HG02943 (cell line): ENCODE results near the gene SYT12.
"Not testable (repeated sequence)": the region's sequence is repeated elsewhere in the genome, so short reads cannot be mapped to it uniquely, and the experiment has no call there.

Experiments
- ATAC-seq: cut with Tn5 transposase; IDR thresholded peaks from one replicate; pipeline ENCODE4 v1.9.1; 2021; ENCODE audit warnings: mild to moderate bottlenecking, low read depth, moderate library complexity; ENCODE audit not compliant: unreplicated experiment

SYT12 gene, protein sequence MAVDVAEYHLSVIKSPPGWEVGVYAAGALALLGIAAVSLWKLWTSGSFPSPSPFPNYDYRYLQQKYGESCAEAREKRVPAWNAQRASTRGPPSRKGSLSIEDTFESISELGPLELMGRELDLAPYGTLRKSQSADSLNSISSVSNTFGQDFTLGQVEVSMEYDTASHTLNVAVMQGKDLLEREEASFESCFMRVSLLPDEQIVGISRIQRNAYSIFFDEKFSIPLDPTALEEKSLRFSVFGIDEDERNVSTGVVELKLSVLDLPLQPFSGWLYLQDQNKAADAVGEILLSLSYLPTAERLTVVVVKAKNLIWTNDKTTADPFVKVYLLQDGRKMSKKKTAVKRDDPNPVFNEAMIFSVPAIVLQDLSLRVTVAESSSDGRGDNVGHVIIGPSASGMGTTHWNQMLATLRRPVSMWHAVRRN

DNA sequence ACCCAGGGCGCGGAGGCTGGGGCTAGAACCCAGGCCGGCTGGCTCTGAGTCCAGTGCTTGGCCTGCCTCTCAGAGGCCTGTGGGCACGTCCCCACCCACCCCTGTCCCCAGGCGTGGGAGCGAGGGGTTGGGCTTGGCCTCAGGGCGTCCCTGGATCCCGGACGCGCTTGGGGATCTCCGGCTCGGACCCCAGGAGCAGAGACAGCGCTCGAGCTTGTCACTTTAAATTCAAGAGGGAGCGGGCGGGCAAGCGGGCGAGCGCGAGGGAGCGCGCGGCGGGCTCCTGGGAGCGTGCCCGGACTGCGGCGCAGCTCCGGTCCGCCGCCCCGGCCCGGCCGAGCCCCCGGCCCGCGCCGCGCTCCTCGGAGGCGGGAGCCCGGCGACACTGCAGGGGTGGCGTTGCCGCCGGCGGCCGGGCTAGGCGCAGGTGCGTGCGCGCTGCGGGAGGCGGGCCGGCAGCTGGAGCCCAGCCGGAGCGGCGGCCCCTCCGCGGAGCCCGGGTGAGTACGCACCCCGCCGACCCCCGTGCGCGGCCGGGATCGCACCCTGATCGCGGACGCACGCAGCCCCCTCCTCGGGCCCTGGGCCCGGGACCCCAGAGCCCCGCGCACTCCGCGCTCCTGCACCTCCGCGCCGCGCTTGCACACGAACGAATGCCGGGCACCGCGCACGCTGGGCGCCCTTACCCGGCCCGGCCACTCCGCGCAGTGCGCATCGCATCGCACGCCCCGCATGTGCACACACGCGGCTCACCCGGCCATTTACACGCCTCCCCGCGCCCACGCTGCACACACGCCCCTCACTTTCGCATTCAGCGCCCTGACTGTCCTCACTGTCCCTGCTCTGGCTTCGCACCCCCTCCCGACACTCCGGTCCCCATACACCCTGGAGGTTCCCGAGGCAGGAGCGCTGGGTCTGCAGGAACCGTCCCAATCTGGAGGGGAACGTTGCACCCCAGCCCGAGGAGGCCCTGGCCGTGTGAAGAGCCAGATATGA lies at the start of gene SYT12:
Gene SYT12, plus strand, starts transcription at position 174 of the 996 bp plus-strand sequence. CDS start 7,011 bp downstream, outside the sequence.
- ATAC-seq, result no peak

DNA sequence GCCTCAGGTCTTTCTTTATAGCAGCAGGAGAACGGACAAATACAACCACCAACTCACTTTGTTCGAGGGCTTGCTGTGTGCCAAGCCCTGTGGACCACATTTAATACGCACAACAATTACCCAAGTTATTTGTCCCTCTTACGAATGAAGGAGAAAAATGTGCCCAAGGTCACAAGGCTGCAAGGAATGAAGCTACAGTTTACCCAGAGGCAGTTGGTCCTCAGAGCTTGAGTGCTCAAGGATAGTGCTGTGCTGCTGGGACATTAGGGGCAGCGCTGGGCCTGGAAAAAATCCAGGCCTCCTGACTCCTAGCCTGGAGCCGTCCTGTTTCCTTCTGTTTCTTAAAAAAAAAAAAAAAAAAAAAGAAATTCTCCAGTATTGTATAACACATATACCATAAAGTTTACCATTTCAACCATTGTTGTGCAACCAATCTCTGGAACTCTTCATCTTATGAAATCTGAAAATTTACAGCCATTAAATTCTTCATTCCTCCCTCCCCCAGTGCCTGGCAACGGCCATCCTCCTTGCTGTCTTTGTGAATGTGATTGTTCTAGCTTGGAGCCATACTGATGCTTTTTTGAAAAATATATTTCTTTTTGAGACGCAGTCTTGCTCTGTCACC lies 48.9 kb upstream of the SYT12 start:
- no peak for ATAC-seq

DNA sequence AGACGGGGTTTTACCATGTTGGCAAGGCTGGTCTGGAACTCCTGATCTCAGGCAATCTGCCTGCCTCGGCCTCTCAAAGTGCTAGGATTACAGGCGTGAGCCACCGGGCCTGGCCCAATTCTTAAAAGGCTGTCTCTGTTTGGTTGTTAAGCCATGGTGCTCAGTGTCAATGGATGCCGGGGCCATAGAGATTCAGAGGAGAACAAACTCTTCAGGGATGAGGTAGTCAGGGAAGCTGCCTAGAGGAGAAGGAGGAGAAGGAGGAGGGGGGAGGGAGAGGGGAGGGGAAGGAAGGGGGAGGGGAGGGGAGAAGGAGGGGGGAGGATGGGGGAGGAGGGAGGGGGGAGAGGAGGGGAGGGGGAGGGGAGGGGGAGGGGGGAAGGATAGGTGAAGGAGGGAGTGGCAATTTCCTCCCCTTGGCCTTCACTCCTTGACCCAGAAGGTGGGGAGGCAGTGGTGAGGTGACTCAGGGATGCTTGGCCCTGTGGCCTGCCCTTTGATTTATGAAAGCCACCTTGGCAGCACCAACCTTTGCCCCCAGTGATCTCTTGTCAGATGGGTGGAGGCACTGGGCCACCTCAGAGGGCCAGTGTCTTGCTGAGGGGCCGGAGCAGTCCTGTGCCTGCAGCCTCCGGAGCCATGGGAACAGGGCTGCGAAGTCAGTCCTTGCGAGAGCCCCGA lies 48.1 kb upstream of the SYT12 start, which contains the start of gene C11orf86:
Gene C11orf86, plus strand, starts transcription at position 581 of the 681 bp plus-strand sequence. Its CDS starts 59 bp downstream, at position 640.
- no peak for ATAC-seq

DNA sequence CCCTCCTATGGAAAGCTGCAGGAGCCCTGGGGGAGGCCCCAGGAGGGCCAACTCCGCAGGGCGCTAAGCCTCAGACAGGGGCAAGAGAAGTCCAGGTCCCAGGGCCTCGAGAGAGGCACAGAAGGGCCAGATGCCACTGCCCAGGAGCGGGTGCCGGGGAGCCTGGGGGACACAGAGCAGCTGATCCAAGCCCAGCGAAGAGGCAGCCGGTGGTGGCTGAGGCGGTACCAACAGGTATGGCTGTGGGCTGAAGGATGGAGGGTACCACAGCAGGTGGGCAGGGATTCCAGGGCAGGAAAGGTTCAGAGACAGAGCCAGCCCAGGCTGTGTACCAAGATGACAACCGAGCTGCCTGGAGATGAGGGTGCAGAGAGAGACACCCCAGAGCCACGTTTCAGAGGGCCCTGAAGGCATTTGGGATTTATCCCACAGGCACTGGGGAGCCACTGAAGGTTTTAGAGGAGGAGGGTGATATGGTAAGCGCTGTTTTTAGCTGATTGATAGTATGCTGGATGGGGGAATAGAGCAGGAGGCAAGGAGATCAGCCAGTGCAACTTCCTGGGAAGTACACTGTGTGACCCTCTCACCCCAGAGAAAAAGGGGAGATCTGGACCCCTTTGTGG lies 47.4 kb upstream of the SYT12 start:
- no peak for ATAC-seq

DNA sequence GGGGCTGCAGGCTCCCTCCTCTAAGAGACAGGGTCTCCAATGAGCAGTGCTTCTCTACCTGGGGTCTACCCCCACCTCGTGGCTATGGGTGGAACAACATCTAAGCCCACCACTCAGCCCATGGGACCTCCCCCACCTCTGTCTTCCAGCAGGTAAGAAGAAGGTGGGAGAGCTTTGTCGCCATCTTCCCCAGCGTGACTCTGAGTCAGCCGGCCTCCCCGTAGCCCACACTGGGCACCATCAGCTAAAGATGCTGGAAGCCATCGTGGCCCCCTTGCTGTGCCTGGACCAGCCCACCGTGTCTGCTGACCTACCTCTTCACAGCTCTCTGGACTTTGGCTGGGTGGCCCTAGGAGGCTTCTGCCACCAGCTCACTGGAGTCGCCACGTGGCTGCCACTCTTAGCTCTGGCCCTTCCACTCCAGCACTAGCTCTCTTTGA lies 46.9 kb upstream of the SYT12 start:
- no peak for ATAC-seq

DNA sequence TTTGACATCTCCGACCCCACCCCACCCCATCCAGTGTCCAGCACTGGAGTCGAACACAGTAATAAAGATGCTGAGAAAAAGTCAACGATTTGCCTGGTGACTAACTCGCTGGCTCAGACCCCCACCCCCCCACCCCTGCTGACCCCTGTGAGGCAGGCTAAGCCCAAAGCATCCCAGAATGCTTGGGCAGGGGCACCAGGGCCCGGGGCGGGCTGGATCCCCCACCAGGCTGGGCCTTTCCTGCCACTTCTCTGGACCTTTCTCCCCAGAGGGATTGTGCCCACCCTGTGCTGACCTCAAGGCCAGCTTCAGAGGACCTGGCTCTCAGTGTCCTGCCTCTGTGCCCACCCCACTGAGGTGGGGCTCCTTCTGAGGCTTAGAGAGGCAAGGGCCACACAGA lies 46.0 kb upstream of the SYT12 start:
- ATAC-seq, result no peak

DNA sequence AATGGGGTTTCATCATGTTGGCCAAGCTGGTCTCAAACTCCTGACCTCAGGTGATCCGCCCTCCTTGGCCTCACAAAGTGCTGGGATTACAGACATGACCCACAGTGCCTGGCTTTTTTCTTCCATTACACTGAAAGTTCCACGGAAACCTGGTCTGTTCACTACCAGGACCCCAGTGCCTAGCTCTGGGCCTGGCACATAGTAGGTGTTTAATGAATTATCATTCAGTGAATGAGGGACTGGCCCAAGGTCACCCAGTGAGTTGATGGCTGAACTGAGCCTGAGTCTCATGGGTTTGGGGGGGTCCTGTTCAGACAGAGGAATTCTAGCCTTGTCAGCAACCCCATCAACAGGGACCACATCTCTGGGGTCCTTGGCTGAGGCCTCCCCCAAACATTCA lies 44.7 kb upstream of the SYT12 start:
- ATAC-seq, result no peak

DNA sequence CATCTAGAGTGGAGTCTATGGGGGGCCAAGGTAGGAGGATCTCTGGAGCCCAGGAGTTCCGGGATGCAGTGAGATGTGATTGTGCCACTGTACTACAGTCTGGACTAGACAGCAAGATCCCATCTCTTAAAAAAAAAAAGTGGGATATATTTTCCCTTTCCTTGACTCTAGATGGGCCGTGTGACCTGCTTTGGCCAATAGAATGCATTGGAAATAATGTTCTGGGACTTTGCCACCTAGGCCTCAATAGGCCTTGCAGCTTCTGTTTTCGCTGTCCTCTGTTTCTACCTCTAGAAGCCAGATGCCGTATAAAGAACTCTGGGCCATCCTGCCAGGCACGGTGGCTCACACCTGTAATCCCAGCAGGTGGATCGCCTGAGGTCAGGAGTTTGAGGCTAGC lies 44.2 kb upstream of the SYT12 start:
- no peak for ATAC-seq

DNA sequence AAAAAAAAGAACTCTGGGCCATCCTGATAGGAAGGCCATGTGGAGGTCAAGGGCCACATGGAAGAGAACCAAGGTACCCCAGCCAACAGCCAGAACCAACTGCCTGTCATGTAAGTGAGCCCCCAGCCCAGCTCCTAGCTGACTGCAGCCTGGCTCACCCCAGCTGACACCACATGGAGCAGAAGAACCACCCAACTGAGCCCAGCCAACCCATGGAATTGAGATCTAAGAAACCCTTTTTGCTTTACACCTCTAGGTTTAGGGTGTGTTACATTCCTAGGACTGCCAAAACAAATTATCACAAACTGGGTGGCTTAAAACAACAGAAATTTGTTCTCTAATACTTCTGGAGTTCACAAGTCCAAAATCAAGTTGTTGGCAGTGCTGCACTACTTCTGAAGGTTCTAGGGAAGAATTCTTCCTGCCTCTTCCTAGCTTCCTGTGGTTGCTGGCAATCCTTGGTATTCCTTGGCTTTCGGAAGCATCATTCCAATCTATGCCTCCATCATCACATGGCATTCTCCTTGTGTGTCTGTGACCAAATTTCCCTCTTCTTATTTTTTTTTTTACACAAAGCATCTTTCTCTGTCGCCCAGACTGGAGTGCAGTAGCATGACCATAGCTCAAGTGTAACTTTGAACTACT lies 43.5 kb upstream of the SYT12 start:
- ATAC-seq, result no peak

DNA sequence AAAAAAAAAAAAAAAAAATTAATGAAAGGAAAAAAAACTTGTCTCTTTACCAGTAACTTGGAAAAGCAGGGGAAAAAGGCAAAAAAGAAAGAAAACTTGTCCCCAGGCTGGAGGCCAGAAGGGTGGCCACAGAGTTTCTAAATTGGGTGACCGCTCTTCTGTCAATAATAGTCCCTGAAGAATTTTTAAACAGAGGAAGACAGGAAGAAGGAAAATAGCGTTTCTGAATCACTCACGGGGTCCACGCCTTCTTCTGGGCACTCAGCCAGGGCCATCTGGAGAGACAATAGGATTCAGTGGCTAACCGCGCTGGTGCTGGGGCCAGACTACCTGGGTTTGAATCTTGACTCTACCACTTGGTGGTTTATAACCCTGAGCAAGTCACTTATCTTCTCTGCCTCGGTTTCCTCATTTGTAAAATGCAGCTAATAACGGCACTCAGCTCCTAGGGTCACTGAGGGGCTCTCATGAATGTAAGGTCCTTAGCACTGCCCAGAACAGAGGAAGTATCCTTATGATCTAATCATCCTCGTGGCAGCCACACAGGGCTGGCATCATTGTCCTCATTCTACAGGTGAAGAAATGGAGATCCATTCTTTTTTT lies 40.9 kb upstream of the SYT12 start:
- no peak for ATAC-seq

DNA sequence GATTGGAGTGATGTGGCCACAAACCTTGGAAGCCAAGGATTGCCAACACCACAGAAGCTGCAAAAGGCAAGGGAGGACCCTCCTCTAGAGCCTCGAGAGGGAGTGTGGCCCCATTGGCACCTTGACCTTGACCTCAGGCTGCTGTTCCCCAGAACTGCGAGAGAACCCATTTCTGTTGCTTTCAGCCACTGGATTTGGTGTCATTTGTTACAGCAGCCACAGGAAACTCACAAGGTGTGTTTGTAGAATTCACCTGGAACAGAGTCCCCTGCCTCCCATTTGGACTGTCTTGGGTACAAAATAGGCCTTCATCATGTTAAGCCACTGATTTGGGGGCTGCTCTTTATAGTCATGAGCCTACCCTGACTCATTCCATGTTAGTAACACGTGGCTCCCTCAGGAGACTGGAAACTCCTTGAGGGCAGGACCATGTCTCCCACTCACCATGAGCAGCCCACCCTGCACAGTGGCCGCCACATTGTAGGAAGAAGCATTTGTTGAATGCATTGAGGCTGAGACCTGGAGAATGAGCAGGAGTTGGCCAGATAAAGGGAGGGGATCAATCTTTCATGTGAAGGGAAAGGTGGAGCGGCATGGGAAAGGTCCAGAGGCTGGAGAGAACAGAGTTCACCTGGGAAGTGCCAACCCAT lies 39.5 kb upstream of the SYT12 start:
- no peak for ATAC-seq

DNA sequence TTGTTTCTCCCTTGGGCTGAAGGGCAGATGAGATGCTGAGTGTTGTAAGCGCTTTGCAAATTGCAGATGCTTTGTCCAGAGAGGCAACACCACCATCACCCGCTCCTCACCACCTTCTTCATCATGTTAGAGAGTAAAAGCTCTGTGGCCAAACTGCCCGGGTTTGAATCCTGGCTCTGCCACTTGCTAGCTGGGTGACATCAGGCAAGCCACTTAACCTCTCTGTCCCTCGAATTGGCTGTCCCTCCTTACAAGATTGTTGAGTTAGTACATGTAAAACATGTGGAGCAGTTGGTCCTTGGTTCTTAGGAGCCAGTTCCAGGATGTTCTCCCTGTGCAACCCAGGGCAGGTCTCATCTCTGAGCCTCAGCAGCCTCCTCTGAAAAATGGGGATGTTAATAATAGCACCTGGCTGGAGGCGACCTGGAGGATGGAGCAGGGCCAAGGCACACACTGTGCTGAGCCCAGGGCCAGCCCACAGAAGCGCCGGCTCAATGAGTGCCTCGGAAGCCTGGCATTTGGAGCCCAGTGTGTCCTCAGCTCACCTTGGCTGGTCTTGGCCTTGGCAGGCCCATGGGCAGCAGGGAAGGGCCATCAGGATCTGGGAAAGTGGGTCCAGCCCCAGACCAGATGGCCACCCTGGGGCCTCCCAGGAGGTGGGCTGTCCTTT lies 37.3 kb upstream of the SYT12 start:
- no peak for ATAC-seq

DNA sequence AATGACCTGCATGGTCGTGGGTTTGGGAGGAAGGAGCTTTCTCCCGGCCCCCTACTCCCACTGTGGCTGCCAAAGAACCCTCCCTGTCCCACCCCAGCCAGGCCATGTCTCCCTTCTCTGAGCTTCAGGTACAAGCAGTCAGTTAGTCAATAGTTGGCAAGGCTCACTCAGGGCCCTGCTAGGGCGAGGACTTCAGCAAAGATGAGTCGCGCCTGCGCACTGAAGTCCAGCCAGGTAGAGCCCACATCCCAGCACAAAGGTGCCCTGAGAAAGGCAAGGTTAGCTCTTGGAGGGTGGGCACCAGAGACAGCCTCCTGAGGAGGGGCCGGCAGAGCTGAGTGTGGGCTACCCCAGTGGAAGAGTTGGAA lies 36.8 kb upstream of the SYT12 start:
- ATAC-seq, result no peak

DNA sequence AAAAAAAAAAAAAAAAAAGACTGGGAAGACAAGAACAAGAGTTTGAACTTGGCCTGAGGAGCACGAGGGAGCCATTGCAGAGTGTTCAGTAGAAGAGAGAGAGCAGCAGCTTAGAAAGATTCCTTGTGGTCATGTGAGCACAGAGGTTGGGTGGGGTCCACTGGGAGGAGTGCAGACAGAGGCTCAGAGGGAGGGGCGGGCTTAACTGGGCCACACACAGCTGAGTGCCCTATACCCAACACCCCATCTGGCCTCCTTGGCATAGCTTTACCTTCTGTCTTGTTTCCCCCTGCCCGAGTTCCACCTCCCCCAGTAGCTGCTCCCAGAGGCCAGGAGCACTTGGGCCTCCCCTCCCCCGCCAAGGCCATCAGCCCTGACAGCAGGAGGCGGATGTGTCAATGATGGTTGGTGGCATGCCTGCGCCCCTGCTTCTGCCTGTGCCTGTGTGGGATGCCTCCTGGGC lies 35.7 kb upstream of the SYT12 start:
- ATAC-seq, result no peak

DNA sequence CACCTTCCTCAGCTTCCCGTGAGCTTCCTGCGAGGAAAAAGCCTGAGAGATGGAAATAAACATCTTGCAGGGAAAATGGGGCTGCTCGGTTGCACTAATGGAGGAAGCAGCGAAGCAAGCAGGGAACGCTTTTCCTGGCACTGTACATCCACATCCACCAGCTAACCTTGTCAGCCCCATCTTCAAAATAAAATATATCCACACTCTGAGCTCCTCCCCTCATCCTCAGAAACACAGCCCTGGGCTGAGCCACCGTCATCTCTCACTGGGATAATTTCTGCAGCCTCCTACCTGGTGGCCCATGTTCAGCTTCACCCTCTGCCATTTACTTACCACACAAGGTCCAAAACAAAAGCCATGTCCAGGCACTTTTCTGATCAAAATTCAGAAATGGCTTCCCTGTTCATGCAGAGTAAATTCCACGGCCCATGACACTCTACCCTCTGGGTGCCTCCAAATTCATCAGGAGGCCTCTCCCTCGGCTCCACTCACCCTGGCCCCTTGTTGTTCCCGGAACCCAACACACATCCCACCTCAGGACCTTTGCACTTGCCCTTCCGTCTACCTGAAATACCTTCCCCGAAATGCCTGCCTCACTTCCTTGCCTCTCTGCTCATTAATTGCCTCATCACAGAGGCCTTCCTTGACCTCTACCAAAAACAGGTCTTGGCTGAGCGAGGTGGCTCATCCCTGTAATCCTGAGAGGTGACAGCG lies 34.9 kb upstream of the SYT12 start:
- no peak for ATAC-seq

DNA sequence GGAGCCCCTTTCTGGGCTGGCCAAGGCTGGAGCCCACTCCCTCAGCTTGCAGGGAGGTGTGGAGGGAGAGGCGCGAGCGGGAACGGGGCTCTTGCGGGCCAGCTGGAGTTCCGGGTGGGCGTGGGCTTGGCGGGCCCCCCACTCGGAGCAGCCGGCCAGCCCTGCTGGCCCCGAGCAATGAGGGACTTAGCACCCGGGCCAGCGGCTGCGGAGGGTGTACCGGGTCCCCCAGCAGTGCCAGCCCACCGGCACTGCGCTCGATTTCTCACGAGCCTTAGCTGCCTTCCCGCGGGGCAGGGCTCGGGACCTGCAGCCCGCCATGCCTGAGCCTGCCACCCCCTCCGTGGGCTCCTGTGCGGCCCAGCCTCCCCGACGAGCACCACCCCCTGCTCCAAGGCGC lies 34.2 kb upstream of the SYT12 start:
- ATAC-seq, result not testable (repeated sequence)

DNA sequence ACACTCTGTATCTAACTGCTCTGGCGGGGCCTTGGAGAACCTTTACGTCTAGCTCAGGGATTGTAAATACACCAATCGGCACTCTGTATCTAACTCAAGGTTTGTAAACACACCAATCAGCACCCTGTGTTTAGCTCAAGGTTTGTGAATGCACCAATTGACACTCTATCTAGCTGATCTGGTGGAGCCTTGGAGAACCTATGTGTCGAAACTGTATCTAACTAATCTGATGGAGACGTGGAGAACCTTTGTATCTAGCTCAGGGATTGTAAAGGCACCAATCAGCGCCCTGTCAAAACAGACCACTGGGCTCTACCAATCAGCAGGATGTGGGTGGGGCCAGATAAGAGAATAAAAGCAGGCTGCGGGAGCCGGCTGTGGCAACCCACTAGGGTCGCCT lies 33.6 kb upstream of the SYT12 start:
- ATAC-seq, result not testable (repeated sequence)
